A172 (cell line): Measurements from ENCODE around the gene HSD17B7. TPM values are rescaled to one million over a fixed set of nuclear protein-coding genes. Genes with fewer than 3 reads are reported as not detected.
"Not testable (repeated sequence)": the region's sequence is repeated elsewhere in the genome, so short reads cannot be mapped to it uniquely, and the experiment has no call there.

Experiments
- DNase-seq: peaks from one replicate; pipeline ENCODE4 v3.0.0-alpha.2; 2015; ENCODE audit warnings: low spot score
- total RNA-seq: library from RNA; depleted of rRNA; stranded (reverse); fragments of >200 nt; shearing (Covaris generic); gene quantifications from 2 replicates; pipeline ENCODE4 v1.2.3, GENCODE V29; 2014

HSD17B7 gene
- total RNA-seq, 1 experiment from 2014 or later, result 23.0 TPM

GRCh38 chr1:162812357-162812756 is 21.9 kb downstream of the HSD17B7 start:
- not testable (repeated sequence) for DNase-seq

GRCh38 chr1:162818136-162818535 is 27.6 kb downstream of the HSD17B7 start:
- not testable (repeated sequence) for DNase-seq

- not testable (repeated sequence) for DNase-seq
These were observed 28.2 kb downstream of the HSD17B7 start for GRCh38 chr1:162818666-162819065.

GRCh38 chr1:162822391-162823200 is 32.1 kb downstream of the HSD17B7 start:
- peak; percentile 46 for DNase-seq

- peak; percentile 25 for DNase-seq
These were observed 32.7 kb downstream of the HSD17B7 start for GRCh38 chr1:162823231-162823630.

GRCh38 chr1:162823771-162824525 is 33.4 kb downstream of the HSD17B7 start:
- DNase-seq, result peak; percentile 27

GRCh38 chr1:162829268-162829667 is 38.8 kb downstream of the HSD17B7 start:
- DNase-seq, result no peak

- no peak for DNase-seq
These were observed 42.0 kb downstream of the HSD17B7 start for GRCh38 chr1:162832470-162832869.

- DNase-seq, result no peak
These were observed 44.8 kb downstream of the HSD17B7 start for GRCh38 chr1:162835157-162835899.

GRCh38 chr1:162838863-162839262 is 48.4 kb downstream of the HSD17B7 start:
- no peak for DNase-seq

- DNase-seq, result no peak
These were observed 49.8 kb downstream of the HSD17B7 start for GRCh38 chr1:162840250-162840839.

- DNase-seq, result no peak
These were observed 53.7 kb downstream of the HSD17B7 start for GRCh38 chr1:162844153-162844552.

- peak; percentile 39 for DNase-seq
These were observed 56.0 kb downstream of the HSD17B7 start for GRCh38 chr1:162846256-162847212.

GRCh38 chr1:162847839-162848453 is 57.4 kb downstream of the HSD17B7 start:
- peak; percentile 67 for DNase-seq

- no peak for DNase-seq
These were observed 59.2 kb downstream of the HSD17B7 start for GRCh38 chr1:162849711-162850110.

- DNase-seq, result no peak
These were observed 60.8 kb downstream of the HSD17B7 start for GRCh38 chr1:162851341-162851740.

- DNase-seq, result peak; percentile 83
These were observed 63.9 kb downstream of the HSD17B7 start for GRCh38 chr1:162854245-162854882.

- DNase-seq, result peak; percentile 37
These were observed 65.1 kb downstream of the HSD17B7 start for GRCh38 chr1:162855461-162856150.

- DNase-seq, result peak; percentile 99
These were observed 65.8 kb downstream of the HSD17B7 start for GRCh38 chr1:162856260-162856659.
